Keratinocyte (primary cell): ENCODE measurements around the gene SLC12A8. TPM values are rescaled to one million over a fixed set of nuclear protein-coding genes. Genes with fewer than 3 reads are reported as not detected.

Source experiments
- DNase-seq: peaks from one replicate; pipeline ENCODE4 v3.0.0-alpha.2; 2011; ENCODE audit warnings: low read depth, missing footprints, low spot score
- FAIRE-seq: peaks from 2 replicates; lab custom pipeline; 2011; peaks lifted over from hg19 to GRCh38; lab: Jason Lieb, UNC
- H2AFZ ChIP-seq: 2 replicates; pipeline ENCODE4 v1.6.0; 2012; ENCODE audit warnings: low read length, control low read depth, inconsistent platforms; ENCODE audit not compliant: control insufficient read depth
- H3K27ac ChIP-seq: 2 replicates; pipeline ENCODE4 v1.5.1; 2011; ENCODE audit warnings: low read length; ENCODE audit not compliant: control insufficient read depth, insufficient read depth
- H3K27me3 ChIP-seq: 3 replicates; pipeline ENCODE4 v1.6.0; 2011; ENCODE audit warnings: low read length; ENCODE audit not compliant: control insufficient read depth, insufficient read depth; ENCODE audit errors: extremely low read depth
- H3K36me3 ChIP-seq, 2 experiments: 2 replicates in 1 of 2; 3 replicates in 1 of 2; pipeline ENCODE4 v1.5.1; 2011; ENCODE audit warnings: low read length in 2 of 2, mild to moderate bottlenecking in 1 of 2; ENCODE audit not compliant: control insufficient read depth in 2 of 2, insufficient read depth in 2 of 2; ENCODE audit errors: extremely low read depth in 1 of 2
- H3K4me1 ChIP-seq: 3 replicates; pipeline ENCODE4 v1.5.1; 2011; ENCODE audit warnings: low read length; ENCODE audit not compliant: control insufficient read depth, insufficient read depth; ENCODE audit errors: extremely low read depth
- H3K4me2 ChIP-seq: 3 replicates; pipeline ENCODE4 v1.6.0; 2011; ENCODE audit warnings: low read depth, low read length; ENCODE audit not compliant: control insufficient read depth, insufficient read depth; ENCODE audit errors: extremely low read depth
- H3K4me3 ChIP-seq, 3 experiments: fragments of 200-600 bp in 1 of 3; sonication (generic) in 1 of 3; 2 replicates in 2 of 3; 3 replicates in 1 of 3; pipeline ENCODE4 v1.5.1; 2011 to 2016; ENCODE audit warnings: low read length in 3 of 3, mild to moderate bottlenecking in 3 of 3, control low read depth in 2 of 3, inconsistent platforms in 1 of 3, low read depth in 1 of 3, mixed read lengths in 1 of 3, mixed run types in 1 of 3, moderate library complexity in 1 of 3; ENCODE audit not compliant: control insufficient read depth in 2 of 3, insufficient read depth in 2 of 3; ENCODE audit errors: extremely low read depth in 1 of 3
- H3K79me2 ChIP-seq: 2 replicates; pipeline ENCODE4 v1.6.0; 2012; ENCODE audit warnings: low read length; ENCODE audit not compliant: control insufficient read depth, insufficient read depth
- H3K9ac ChIP-seq: 3 replicates; pipeline ENCODE4 v1.6.0; 2011; ENCODE audit warnings: low read length; ENCODE audit not compliant: control insufficient read depth, insufficient read depth; ENCODE audit errors: extremely low read depth
- H3K9me1 ChIP-seq: 3 replicates; pipeline ENCODE4 v1.6.0; 2011; ENCODE audit warnings: low read length; ENCODE audit not compliant: control insufficient read depth, insufficient read depth; ENCODE audit errors: extremely low read depth
- H3K9me3 ChIP-seq: 2 replicates; pipeline ENCODE4 v1.5.1; 2012; ENCODE audit warnings: low read depth, low read length; ENCODE audit not compliant: control insufficient read depth
- H4K20me1 ChIP-seq: 3 replicates; pipeline ENCODE4 v1.6.0; 2011; ENCODE audit warnings: low read length; ENCODE audit not compliant: control insufficient read depth, insufficient read depth; ENCODE audit errors: extremely low read depth
- EZH2 ChIP-seq: IDR thresholded peaks from one replicate; pipeline ENCODE4 v1.6.1; 2012; ENCODE audit warnings: inconsistent platforms, mild to moderate bottlenecking, low read length, moderate library complexity
- dilution Hi-C: fragments of 300-500 bp; cut with MboI; formaldehyde crosslinking; loops from one replicate; pipeline ENCODE4 v1.7.0; 2020; ENCODE audit warnings: low sequenced_read_pairs; ENCODE audit not compliant: extremely low pct_ligation_motif_present
- polyA plus RNA-seq, 5 experiments: library from polyadenylated mRNA; depleted of rRNA in 3 of 5; stranded (reverse) in 3 of 5; stranded (forward) in 1 of 5; unstranded in 1 of 5; fragments of >200 nt; gene quantifications; 1 replicate in 1 of 5; 2 replicates in 3 of 5; 3 replicates in 1 of 5; pipeline versions ENCODE4 v1.2.1 to v1.2.3, GENCODE V29; 2011 to 2012; ENCODE audit warnings: missing spikeins in 2 of 5, low read depth in 1 of 5, low replicate concordance in 1 of 5
- TF ChIP-seq, protein P1 (sequence below), 3 experiments: IDR thresholded peaks in 1 of 3; conservative IDR thresholded peaks in 1 of 3; optimal IDR thresholded peaks in 1 of 3; 2 replicates in 2 of 3; 3 replicates in 1 of 3; pipeline versions ENCODE3 to v1.5.1; 2011; ENCODE audit warnings: low read length in 3 of 3, mild to moderate bottlenecking in 3 of 3, moderate library complexity in 2 of 3, control low read depth in 1 of 3, inconsistent platforms in 1 of 3; ENCODE audit not compliant: insufficient read depth in 2 of 3; ENCODE audit errors: extremely low read depth in 1 of 3

Gene SLC12A8
- polyA plus RNA-seq, 1 donor (not counting 4 experiments of a cell fraction or from before 2014, with no cell fraction given), result 6.9 TPM

DNA sequence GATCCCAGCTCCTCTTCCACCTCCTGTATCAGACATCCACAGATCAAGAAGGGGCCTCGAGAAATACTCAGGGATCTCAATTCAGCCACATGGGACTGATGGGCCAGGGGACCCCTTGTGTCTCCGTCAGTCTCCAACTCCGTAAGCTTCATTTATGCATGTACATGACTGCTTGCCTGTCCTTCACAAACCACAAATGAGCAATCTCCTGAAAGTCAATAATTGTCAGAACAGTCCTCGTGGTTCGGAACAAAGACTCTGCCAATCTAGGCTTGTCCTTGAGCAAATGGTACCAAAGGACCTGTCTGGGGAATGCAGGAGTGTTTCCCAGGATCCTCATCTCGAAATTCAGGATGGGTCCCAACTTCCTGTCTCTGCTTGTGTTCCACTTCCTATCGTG lies 20.8 kb downstream of the SLC12A8 start:
- peaks cover 15% of the 10 kb centered on the region for H3K4me1 ChIP-seq
- DNase-seq (no peak), FAIRE-seq (peak; percentile 67)
- no peak overlapping the region for H3K9ac ChIP-seq
- no peaks in the 10 kb centered on the region for H4K20me1 ChIP-seq
- no peak overlapping the region for H2AFZ ChIP-seq
- no peaks in the 10 kb centered on the region for H3K79me2 ChIP-seq
- H3K9me3 ChIP-seq, result no peaks in the 10 kb centered on the region
- H3K9me1 ChIP-seq, result no peaks in the 10 kb centered on the region
- no peak overlapping the region for H3K27ac ChIP-seq
- dilution Hi-C loops, result no loop called here
- peaks cover 17 to 22% of the 10 kb centered on the region in 2 experiments for H3K36me3 ChIP-seq
- TF ChIP-seq EZH2, result no peak
- TF ChIP-seq, protein P1, sequence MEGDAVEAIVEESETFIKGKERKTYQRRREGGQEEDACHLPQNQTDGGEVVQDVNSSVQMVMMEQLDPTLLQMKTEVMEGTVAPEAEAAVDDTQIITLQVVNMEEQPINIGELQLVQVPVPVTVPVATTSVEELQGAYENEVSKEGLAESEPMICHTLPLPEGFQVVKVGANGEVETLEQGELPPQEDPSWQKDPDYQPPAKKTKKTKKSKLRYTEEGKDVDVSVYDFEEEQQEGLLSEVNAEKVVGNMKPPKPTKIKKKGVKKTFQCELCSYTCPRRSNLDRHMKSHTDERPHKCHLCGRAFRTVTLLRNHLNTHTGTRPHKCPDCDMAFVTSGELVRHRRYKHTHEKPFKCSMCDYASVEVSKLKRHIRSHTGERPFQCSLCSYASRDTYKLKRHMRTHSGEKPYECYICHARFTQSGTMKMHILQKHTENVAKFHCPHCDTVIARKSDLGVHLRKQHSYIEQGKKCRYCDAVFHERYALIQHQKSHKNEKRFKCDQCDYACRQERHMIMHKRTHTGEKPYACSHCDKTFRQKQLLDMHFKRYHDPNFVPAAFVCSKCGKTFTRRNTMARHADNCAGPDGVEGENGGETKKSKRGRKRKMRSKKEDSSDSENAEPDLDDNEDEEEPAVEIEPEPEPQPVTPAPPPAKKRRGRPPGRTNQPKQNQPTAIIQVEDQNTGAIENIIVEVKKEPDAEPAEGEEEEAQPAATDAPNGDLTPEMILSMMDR (optimal IDR thresholded peaks at IDR 0.05 in 1 of 3, IDR thresholded peaks at IDR 0.05 in 1 of 3, conservative IDR thresholded peaks at IDR 0.05 in 1 of 3; ENCODE audit: extremely low read depth in 1 of 3, insufficient read depth in 2 of 3, low read length in 3 of 3), result no peak
- no peak overlapping the region for H3K4me2 ChIP-seq
- H3K4me3 ChIP-seq, result no peak overlapping the region
- no peaks in the 10 kb centered on the region for H3K27me3 ChIP-seq

- no peak overlapping the region for H3K9ac ChIP-seq
- no peak overlapping the region for H3K27ac ChIP-seq
- H3K27me3 ChIP-seq, result no peaks in the 10 kb centered on the region
- FAIRE-seq, result no peak
- DNase-seq, result no peak
- no peaks in the 10 kb centered on the region for H3K9me3 ChIP-seq
- dilution Hi-C loops, result no loop called here
- no peak overlapping the region for H3K4me3 ChIP-seq
- no peak overlapping the region for H3K4me2 ChIP-seq
- no peak overlapping the region for H2AFZ ChIP-seq
- H4K20me1 ChIP-seq, result no peaks in the 10 kb centered on the region
- H3K9me1 ChIP-seq, result no peaks in the 10 kb centered on the region
- TF ChIP-seq, protein P1 (optimal IDR thresholded peaks at IDR 0.05 in 1 of 3, IDR thresholded peaks at IDR 0.05 in 1 of 3, conservative IDR thresholded peaks at IDR 0.05 in 1 of 3; ENCODE audit: extremely low read depth in 1 of 3, insufficient read depth in 2 of 3, low read length in 3 of 3), result no peak
- TF ChIP-seq EZH2, result no peak
- peaks cover 15% of the 10 kb centered on the region for H3K4me1 ChIP-seq
- no peaks in the 10 kb centered on the region for H3K79me2 ChIP-seq
- peaks cover 17 to 22% of the 10 kb centered on the region in 2 experiments for H3K36me3 ChIP-seq
Observed at GRCh38 chr3:125191256-125191655, 21.3 kb downstream of the SLC12A8 start.
